Hepatocyte (in vitro differentiated cells): ENCODE measurements around the gene SHISAL1. TPM values are rescaled to one million over a fixed set of nuclear protein-coding genes. Genes with fewer than 3 reads are reported as not detected.

Experiments used
- DNase-seq: peaks from one replicate; pipeline ENCODE4 v3.0.0-alpha.2; 2016; ENCODE audit warnings: low spot score
- H2AFZ ChIP-seq: fragments of 200-600 bp; sonication (generic); 2 replicates; pipeline ENCODE4 v1.6.0; 2016; ENCODE audit warnings: antibody characterized with exemption, mild to moderate bottlenecking
- H3K27ac ChIP-seq: fragments of 200-600 bp; sonication (generic); 2 replicates; pipeline ENCODE4 v1.5.1; 2016; ENCODE audit warnings: mild to moderate bottlenecking
- H3K27me3 ChIP-seq: fragments of 200-600 bp; sonication (generic); 2 replicates; pipeline ENCODE4 v1.6.1; 2016
- H3K36me3 ChIP-seq: fragments of 200-600 bp; sonication (generic); replicated peaks from 2 replicates; pipeline ENCODE4 v1.5.1; 2016; ENCODE audit warnings: low read depth; ENCODE audit not compliant: insufficient read depth
- H3K4me1 ChIP-seq: fragments of 200-600 bp; sonication (generic); 2 replicates; pipeline ENCODE4 v1.5.1; 2016; ENCODE audit warnings: mild to moderate bottlenecking, moderate library complexity; ENCODE audit not compliant: insufficient read depth
- H3K4me2 ChIP-seq: fragments of 200-600 bp; sonication (generic); 2 replicates; pipeline ENCODE4 v1.6.0; 2016
- H3K4me3 ChIP-seq: fragments of 200-600 bp; sonication (generic); 2 replicates; pipeline ENCODE4 v1.5.1; 2016; ENCODE audit warnings: mild to moderate bottlenecking
- H3K79me2 ChIP-seq: fragments of 200-600 bp; sonication (generic); 2 replicates; pipeline ENCODE4 v1.6.0; 2017; ENCODE audit warnings: mild to moderate bottlenecking
- H3K9me2 ChIP-seq: fragments of 200-600 bp; sonication (generic); replicated peaks from 2 replicates; pipeline ENCODE4 v1.6.0; 2017; ENCODE audit warnings: mild to moderate bottlenecking; ENCODE audit not compliant: insufficient read depth
- H3K9me3 ChIP-seq: fragments of 200-600 bp; sonication (generic); 2 replicates; pipeline ENCODE4 v1.5.1; 2016; ENCODE audit warnings: low read depth, mild to moderate bottlenecking
- H4K20me1 ChIP-seq: fragments of 200-600 bp; sonication (generic); 2 replicates; pipeline ENCODE4 v1.6.0; 2016; ENCODE audit warnings: mild to moderate bottlenecking; ENCODE audit not compliant: insufficient read depth, poor library complexity, severe bottlenecking
- CTCF ChIP-seq: fragments of 200-600 bp; sonication (generic); IDR thresholded peaks from 2 replicates; pipeline ENCODE4 v1.5.1; 2016; ENCODE audit warnings: antibody characterized with exemption, mild to moderate bottlenecking; ENCODE audit not compliant: poor library complexity
- EZH2 ChIP-seq: fragments of 200-600 bp; sonication (generic); IDR thresholded peaks from 2 replicates; pipeline ENCODE4 v1.6.1; 2016; ENCODE audit warnings: antibody characterized with exemption, mild to moderate bottlenecking, borderline replicate concordance
- EZH2phosphoT487 ChIP-seq: fragments of 200-600 bp; sonication (generic); IDR thresholded peaks from one replicate; pipeline ENCODE4 v1.6.1; 2018; ENCODE audit warnings: antibody characterized with exemption, mild to moderate bottlenecking, low read depth, moderate library complexity; ENCODE audit not compliant: unreplicated experiment, severe bottlenecking
- WGBS: methylation state at CpG from one replicate; pipeline ENCODE4 v1.1.6; 2016; ENCODE audit warnings: low lambda C conversion rate; ENCODE audit errors: missing lambda C conversion rate; 5-methylcytosine and 5-hydroxymethylcytosine counted together
- polyA plus RNA-seq: library from polyadenylated mRNA; unstranded; fragments of >200 nt; fragmentation: Nextera tagmentation; extraction: Ambion mirVana; gene quantifications from 2 replicates; pipeline ENCODE4 v1.2.1, GENCODE V29; 2016
- total RNA-seq: library from RNA; depleted of rRNA; stranded (reverse); fragments of >200 nt; gene quantifications from 2 replicates; pipeline ENCODE4 v1.2.3, GENCODE V29; 2014

Gene SHISAL1
- total and polyA plus RNA-seq, 2 experiments from 2014 or later = 0.66 to 2.4 TPM

GRCh38 chr22:44245867-44246266 lies 66.9 kb downstream of the SHISAL1 start:
- no peak overlapping the region for H3K4me3 ChIP-seq
- no peaks in the 10 kb centered on the region for H4K20me1 ChIP-seq
- no peaks in the 10 kb centered on the region for H3K36me3 ChIP-seq
- DNase-seq = no peak
- TF ChIP-seq EZH2phosphoT487 (no peak), EZH2 (no peak), CTCF (no peak)
- no peak overlapping the region for H3K4me2 ChIP-seq
- H3K9me2 ChIP-seq = no peaks in the 10 kb centered on the region
- no peaks in the 10 kb centered on the region for H3K9me3 ChIP-seq
- 93% methylated on average over 8 of the region's 8 CpGs for WGBS
- H3K27me3 ChIP-seq = no peaks in the 10 kb centered on the region
- H2AFZ ChIP-seq = no peak overlapping the region
- H3K79me2 ChIP-seq = no peaks in the 10 kb centered on the region
- H3K4me1 ChIP-seq = no peaks in the 10 kb centered on the region
- no peak overlapping the region for H3K27ac ChIP-seq

- DNase-seq = no peak
- H4K20me1 ChIP-seq = no peaks in the 10 kb centered on the region
- H3K4me3 ChIP-seq = no peak overlapping the region
- WGBS = 89% methylated on average over 7 of the region's 7 CpGs
- no peak overlapping the region for H2AFZ ChIP-seq
- no peaks in the 10 kb centered on the region for H3K9me3 ChIP-seq
- H3K27ac ChIP-seq = no peak overlapping the region
- no peak overlapping the region for H3K4me2 ChIP-seq
- H3K4me1 ChIP-seq = no peaks in the 10 kb centered on the region
- no peaks in the 10 kb centered on the region for H3K27me3 ChIP-seq
- H3K9me2 ChIP-seq = no peaks in the 10 kb centered on the region
- H3K79me2 ChIP-seq = no peaks in the 10 kb centered on the region
- TF ChIP-seq EZH2phosphoT487 = no peak
- TF ChIP-seq EZH2 = no peak
- TF ChIP-seq CTCF = no peak
- H3K36me3 ChIP-seq = no peaks in the 10 kb centered on the region
These were observed 67.3 kb downstream of the SHISAL1 start for GRCh38 chr22:44245438-44245837.

GRCh38 chr22:44244265-44244822 lies 68.4 kb downstream of the SHISAL1 start:
- H3K4me3 ChIP-seq = no peak overlapping the region
- no peak overlapping the region for H3K4me2 ChIP-seq
- H3K36me3 ChIP-seq = no peaks in the 10 kb centered on the region
- no peaks in the 10 kb centered on the region for H3K79me2 ChIP-seq
- 84% methylated on average over 9 of the region's 9 CpGs for WGBS
- H3K27me3 ChIP-seq = no peaks in the 10 kb centered on the region
- H2AFZ ChIP-seq = no peak overlapping the region
- H3K4me1 ChIP-seq = no peaks in the 10 kb centered on the region
- H3K9me2 ChIP-seq = no peaks in the 10 kb centered on the region
- no peak overlapping the region for H3K27ac ChIP-seq
- DNase-seq = no peak
- H4K20me1 ChIP-seq = no peaks in the 10 kb centered on the region
- no peaks in the 10 kb centered on the region for H3K9me3 ChIP-seq
- TF ChIP-seq EZH2phosphoT487 (no peak), EZH2 (no peak), CTCF (no peak)

- TF ChIP-seq CTCF (no peak), EZH2phosphoT487 (no peak), EZH2 (no peak)
- no peak for DNase-seq
- Histone ChIP-seq H4K20me1 (no peaks in the 10 kb centered on the region), H3K27ac (no peak overlapping the region), H3K36me3 (no peaks in the 10 kb centered on the region), H3K9me3 (no peaks in the 10 kb centered on the region), H2AFZ (no peak overlapping the region), H3K79me2 (no peaks in the 10 kb centered on the region), H3K4me2 (no peak overlapping the region), H3K27me3 (no peaks in the 10 kb centered on the region), H3K4me3 (no peak overlapping the region), H3K4me1 (no peaks in the 10 kb centered on the region), H3K9me2 (no peaks in the 10 kb centered on the region)
- 88% methylated on average over 8 of the region's 8 CpGs for WGBS
These were observed 69.0 kb downstream of the SHISAL1 start for GRCh38 chr22:44243761-44244160.
